RPMI8226 (cell line): Measurements from ENCODE around the gene JAKMIP1.
A peak's percentile ranks its signal among the peaks of the same experiment; 100 is the strongest.

Experiments used
- DNase-seq: peaks from one replicate; pipeline ENCODE4 v3.0.0-alpha.2; 2015

The JAKMIP1 gene

DNA sequence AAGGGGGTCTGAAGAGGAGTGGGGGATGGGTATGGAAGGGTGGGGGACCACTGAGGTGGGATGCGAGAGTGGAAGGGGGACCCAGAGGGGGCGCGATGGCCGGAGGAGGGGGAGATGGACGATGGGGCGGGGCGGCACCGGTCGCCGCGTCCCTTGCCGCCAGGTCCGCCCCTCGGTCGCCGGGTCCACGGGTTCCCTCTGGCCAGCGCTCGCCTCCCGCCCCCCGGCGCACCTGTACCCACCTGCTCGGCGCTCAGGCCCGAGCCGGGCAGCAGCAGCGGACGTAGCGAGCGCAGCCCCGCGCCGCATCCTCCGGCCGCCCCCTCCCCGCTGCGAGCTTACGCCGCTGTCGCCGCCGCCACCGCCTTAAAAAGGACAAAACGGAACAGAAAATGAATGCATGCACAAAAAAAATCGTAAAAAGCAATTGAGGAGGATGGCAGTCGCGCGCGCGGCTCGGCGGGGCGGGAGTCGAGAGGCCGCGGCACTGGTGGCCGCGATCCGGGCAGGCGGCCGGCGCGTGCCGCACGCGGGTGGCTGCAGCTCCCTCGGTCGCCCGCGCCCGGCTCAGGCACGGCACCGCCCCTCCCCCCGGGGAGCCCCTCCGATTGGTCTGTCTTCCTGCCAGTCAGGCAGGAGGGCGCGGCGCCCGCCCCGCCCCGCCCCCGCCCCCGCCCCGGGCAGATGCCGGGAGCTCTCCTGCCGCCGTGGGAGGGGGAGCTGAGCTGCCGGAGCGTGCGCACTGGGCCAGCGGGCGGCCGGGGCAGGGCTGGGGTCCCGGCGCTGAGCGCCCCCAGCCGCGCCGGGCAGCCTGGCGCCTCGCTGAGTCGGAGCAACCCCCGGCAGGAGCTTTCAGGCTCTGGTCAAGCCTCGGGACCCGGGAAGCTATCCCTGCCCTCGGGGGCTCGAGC is at the start of gene JAKMIP1:
JAKMIP1 (minus strand) TSS at position 539 of the 911 bp plus-strand sequence. CDS start 87,699 bp downstream, outside the sequence.
- peak; percentile 83 for DNase-seq

DNA sequence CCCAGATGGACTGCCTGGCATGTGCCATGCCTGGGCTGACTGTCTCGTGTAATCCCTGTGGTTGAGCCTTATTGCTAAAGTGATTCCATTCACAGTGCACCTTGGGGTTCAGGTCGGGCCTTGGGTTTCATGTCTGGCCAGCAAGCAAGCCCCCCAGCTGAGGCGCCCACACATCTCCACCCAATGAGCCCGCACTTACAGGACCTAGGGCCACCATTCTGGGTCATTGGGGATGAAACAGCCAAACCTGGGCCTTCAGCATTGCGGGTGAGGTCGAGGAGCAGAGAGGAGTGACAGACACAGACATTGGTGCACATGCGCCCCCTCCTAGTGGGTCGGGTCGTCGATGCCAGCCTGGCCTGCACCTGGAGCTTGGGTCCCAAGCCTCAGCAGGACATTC is 48.0 kb upstream of the JAKMIP1 start:
- DNase-seq = no peak

DNA sequence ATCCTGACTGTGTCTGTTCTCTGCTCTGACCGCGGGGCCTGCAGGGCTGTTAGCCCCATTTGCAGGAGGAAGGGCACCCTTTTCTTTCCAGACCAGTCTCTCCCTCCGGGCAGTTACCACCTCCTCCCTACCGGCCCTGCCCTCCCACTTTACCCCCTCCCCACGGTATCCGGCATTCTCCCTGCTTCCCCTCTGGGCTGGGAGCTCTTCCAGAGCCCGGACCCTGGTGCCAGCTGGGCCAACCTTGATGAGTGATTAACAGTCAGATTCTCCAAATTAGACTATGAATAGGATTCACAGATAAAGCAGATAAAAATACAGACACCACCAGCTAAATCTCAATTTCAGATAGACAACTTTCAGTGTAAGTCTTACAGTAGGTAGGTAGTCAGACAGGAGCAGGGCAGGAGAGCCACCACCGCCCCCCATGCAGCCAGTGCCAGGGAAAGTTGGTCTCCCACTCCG is 45.9 kb upstream of the JAKMIP1 start:
- DNase-seq = no peak

DNA sequence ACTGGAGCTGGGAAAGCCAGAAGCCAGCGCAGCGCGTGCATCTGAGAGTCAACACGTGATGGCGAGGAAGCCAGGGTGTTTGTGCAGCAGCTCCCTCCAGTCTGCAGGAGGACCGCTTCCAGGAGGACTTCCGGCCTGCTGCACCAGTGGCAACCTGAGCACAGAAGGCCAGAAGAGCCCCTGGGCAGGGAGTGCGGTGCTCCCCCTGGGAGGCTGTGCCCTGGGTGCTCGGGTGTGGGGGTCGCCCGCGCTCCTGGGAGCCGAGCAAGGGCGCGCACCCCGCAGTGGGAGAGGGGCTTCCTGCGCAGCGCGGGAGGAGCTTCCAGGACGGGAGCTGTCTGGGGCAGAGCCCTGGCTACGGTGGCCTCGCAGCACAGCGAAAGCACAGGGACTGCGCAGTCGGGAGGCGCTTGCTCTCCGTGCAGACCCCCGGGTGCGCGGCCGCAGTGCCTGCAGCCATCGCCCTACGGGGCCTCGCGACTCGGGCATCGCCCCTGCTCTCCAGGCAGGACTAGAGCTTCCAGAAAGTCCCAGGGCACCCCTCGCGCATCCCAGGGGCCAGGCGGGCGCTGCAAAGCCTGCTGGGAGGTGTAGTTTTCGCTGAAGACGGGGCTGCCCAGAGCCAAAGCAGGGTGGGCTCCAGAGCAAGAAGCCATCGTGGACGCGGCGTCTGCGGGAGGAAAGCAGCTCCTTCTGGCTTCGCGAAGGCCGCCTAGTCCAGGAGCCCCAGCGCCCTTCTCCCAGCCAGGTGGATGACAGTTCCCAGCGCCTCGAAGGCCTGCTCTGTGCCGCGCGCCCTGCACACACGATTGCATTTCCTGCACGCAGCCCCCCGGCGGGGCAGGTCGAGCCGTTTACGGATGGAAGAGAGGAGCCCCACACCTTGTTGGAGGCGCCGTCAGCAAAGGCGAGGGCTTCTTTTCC is 45.2 kb upstream of the JAKMIP1 start:
- no peak for DNase-seq

DNA sequence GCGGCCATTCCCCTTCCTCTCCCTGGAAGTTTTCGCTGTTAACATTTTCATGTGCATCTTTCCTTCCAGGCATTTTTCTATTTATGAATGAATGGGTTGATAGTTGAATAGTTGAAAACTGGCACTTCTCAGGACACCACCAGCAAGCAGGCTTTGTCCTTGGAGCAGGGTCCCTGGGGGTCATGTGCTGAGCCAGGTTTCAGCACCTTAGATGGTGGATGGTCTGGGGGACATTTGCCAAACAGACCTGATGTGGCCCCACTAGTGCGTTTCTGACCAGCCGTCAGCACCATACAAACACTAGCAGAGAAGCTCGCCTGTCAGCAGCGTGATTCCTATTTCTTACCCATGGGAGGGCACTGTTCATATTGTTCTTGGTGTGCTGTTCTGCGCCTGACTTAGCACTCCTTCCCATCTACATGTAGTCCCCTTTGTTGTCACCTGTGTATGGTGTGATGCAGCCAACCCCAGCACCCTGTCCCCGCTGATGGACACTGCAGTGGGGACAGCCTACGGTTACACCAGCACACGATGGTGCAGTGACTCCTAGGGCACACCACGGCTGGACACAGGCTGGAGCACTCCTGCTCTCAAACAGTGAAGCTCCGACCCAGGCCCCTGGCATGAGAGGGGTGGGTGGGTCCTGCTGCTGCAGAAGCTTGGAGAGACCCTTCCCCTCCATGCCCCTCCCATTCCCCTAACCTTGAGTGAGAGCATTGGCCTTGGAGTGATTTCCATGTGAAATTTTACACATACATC is 42.1 kb upstream of the JAKMIP1 start:
- no peak for DNase-seq

DNA sequence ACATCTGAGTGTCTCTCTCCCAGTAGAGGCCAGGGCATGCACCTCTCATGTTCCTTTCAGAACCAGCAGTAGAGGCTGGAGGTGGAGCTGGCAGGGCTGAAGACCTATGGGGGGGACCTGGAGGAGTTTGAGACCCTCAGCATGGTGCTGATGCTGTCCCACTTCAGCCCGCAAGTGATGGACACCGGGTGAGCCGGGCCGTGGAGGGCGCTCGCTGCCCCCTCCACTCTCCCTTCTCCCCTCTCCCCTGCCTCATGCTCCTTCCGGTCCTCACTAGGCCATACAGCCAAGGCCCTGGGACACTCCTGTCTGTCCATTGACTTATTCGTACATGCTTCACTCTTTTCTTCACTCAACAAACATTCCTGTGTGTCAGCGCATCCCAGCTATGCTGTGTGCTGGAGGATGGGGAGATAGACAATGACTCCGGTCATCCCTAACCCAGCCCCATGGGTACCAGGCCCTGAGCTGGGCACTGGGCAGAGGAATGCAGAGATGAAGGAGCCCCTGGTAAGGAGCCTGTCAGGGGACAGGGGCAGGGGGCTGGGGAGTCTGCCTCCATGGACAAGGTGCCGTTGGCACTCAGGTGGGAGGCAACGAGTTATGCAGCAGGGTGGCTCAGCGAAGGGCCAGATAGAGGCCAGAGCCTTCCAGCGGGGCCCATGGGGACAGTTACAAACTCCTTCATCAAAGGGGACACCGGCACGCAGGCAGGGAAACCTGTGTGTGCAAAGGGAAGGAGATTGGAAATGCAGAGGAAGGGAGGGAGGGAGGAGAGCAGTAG is 40.9 kb upstream of the JAKMIP1 start:
- DNase-seq = no peak

DNA sequence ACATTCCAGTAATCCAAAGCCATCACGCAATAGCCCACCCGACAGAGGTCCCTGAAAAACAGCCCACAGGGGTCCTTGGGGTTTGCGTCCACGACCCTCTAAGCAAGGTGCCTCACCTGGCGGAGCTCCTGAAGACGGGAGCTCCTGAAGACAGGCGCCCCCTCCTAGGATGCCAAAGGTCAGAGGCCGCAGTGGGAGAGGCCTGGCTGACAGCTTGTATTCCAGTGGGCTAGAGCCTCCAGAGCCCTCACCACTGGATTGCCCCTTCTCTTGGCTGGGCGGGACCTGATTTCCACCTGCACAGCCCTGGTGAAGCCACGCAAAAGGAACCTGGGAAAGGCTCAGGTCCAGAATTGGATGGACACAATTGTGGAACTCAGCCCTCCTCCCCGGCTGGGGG is 39.6 kb upstream of the JAKMIP1 start:
- no peak for DNase-seq

DNA sequence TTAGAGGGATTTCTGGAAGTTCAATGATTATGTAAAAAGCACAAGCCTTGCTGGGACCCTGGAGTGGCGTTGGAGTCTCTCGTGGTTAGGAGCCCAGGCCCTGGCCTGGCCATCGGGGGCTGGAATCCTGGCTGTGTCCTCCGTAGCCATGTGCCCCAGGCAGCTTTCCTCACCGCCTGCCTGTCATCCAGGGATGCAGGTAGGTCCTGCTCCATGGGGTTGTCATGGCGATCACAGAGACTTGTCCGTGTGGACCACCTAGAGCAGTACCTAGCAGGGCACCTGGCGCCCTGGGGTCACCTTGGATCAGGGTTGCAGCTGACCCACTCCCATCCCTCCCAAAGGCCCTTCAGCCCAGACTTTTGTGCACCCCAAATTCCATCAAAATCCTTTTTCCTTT is 39.1 kb upstream of the JAKMIP1 start:
- DNase-seq = no peak

DNA sequence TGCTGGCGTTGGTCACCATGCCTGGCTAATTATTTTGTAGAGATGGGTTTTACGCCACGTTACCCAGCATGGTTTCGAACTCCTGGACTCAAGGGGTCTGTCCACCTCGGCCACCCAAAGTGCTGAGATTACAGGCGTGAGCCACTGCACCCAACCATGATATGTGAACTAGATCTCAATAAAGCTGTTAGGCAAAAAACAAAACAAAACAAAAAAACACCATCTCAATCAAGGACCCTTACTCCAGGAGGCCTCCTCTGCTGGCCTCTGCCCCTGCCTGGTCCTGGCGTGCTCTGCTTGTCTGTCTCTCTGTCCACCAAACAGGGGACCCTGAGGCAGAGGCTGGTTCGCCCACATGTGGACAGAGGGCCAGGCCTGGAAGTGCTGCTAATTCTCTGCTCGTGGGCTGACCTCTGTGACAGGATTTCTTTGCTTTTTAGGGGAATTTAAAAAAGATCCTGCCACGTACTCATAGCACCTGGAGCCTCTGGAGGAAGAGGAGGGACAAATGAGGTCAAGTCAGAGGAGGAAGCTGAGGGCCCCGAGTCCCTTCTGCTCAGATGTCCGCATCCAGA is 36.6 kb upstream of the JAKMIP1 start:
- no peak for DNase-seq

DNA sequence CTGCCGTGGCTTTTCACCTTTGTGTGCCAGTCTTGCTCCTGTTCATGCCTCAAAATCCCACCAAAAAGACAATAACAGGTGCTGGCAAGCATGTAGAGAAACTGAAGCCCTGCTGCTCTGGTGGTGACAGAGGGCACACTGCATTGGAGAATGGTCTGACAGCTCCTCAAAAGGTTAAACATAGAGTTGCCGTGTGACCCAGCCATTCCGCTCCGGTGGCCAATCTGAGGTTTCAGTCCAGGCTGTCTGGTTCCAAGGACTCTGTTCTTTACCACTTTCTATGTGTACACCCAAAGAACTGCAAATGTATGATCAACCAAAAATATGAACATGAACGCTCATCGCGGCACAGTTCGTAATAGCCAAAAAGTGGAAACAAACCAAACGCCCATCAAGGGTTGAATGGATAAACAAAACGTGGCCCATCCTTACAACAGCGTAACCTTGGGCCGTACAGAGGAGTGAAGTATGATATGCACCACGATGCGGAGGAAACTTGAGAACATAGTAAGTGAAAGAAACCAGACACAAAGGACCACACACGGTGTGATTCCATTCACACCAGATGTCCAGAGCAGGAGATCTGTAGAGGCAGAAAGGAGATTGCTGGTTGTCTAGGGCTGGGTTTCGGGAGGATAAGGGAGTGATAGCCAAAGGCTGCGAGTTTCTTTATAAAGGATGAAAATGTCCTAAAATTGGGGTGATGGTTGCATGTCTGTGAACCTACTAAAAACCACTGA is 35.7 kb upstream of the JAKMIP1 start:
- no peak for DNase-seq

DNA sequence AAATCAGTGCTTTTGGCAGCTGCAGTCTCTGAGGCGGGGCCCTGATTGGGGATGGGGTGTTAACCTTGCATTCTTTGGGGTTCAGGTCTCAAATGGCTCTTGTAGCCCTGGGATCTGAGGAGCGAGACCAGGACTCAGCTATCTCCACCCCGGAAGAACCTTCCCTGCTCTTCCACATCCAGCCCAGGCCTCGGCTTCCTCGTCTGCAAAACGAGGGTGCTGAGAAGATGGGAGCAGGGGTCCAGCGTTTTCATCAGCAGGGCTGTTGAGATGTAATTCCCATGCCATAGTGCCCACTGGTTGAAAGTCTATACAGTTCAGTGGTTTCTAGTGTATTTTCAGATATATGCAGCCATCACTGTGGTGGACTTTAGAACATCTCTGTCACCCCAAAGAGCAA is 34.7 kb upstream of the JAKMIP1 start:
- no peak for DNase-seq

DNA sequence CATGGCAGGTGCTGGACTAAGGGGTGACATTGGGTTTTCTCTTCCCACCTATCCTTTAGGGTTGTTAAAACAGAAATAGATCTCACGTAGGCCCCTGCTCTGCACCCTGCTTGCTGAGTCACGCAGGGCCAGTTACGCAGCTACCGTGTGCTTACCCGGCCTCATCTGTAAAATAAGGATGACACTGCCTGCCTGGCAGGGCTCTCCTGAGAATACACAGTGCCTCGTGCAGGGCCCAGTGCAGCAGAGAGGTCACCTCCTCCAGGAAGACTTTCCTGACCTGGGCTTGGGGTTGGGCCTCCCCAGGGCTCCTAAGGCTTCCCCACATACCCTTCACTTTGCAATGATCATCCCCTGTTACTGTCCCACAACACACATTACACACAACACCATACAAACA is 33.6 kb upstream of the JAKMIP1 start:
- no peak for DNase-seq

DNA sequence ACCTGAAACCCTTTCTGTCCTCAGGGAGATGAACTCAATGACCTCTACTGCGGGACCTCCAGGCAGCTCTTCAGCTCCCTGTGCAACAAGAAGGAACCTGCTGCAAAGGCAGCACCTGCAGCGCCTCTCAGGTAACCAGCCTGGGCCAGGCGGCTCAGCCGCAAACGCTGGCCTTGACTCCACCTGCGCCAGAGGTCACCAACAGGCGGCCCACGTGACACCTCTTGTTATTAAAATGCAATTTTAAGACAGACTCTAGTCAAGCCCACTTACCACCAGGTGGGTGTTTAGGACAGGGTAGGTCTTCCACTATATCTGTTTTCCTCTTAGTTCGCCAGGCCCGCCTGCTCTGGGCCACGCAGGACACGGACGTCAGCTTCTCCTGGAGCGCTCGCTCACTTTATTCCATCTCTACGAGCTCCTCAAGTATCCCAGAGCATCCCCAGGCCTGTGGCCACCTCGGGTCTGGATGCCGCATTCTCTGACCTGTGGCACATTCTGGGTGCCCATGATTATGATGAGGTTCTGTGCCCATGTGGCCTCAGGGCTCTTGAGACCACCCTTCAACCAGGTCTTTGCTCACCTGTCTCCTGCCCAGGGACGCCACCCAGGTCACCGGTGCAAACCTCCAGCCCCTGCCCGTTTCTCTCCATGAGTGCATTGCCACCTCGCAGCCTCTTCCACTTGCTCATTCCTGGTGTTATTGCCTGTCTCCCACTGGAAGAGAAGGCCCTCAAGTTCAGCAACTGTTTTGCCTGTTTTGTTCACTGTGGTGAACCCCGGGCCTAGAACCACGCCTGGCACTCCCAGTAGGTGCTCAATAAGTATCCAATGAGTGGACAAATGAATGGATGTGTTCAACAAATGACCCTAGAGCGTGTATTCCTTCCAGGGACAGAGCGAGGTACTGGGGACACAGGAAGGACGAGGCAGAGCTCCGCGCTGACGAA is 32.8 kb upstream of the JAKMIP1 start:
- DNase-seq = no peak

DNA sequence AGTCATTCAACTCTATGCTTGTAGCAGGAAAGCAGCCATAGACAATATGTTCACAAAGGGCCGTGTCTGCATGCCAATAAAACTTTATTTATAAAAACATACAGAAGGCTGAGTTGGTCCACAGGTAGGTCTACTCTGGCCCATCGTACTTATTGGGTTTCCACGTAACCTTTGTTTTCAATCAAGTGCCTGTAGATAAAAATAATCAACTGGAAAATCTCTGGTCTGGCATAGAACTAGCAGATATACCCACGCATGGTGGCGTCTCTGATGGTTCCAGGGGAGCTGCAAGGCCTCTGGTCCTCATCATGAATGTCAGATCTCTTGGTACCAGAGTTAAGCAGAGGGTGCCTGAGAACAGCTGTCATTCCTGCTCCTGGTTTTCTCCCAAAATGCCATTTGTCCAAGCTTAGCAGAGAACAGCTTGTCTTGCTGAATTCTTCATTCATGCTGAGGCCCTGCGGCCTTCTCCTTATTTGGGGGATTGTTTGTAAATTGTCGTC is 31.4 kb upstream of the JAKMIP1 start:
- DNase-seq = no peak

DNA sequence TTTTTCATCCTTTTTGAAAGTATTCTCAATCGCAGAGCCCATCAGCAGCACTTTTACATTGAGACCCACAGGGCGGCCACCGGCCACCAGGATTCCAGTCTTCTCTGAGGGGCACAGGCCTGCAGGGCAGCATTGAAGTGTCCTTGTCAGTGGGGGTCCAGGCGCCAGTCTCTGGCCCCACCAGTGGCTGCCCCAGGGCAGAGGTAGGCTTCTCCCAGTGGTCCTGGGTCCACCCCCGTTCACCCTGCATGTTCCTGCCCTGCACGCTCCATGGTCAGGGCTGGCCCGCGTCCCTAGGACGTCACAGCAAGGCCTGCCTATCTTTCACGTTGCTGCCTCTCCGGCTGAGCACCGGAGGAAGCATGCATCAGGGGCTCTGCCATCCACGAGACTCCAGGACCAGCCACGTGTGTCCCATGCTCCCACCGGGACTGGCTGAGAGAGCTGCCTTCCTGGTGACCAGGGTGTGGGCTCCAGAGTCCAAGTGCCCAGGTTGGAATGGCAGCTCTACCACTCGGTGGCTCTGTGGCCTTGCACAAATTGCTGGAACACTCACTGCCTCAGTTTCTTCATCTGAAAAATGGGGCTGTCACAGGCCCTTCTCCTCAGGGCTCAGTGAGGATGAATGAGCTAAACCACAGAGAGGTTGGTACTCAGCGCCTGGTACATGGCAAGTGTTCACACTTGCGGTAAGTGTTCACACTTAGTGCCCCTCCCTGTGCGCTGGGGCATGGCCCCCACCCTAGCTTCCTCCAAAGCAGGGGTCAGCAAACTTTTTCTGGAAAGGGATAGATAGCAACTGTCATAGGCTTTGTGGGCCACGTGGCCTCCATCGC is 30.7 kb upstream of the JAKMIP1 start:
- DNase-seq = no peak

DNA sequence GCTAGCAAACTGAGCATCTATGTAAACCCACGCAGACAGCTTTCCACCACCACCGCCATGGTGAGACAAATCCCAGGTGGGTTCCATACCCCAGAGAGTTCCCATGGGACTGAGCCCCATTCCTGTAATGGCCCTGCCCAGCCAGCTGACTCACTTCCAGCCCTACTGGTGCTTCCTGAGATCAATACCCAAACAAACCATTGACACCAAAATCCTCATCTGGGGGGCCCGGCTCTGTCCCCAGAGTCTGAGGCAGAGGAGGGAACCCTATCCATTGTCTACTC is 30.1 kb upstream of the JAKMIP1 start:
- DNase-seq = no peak

DNA sequence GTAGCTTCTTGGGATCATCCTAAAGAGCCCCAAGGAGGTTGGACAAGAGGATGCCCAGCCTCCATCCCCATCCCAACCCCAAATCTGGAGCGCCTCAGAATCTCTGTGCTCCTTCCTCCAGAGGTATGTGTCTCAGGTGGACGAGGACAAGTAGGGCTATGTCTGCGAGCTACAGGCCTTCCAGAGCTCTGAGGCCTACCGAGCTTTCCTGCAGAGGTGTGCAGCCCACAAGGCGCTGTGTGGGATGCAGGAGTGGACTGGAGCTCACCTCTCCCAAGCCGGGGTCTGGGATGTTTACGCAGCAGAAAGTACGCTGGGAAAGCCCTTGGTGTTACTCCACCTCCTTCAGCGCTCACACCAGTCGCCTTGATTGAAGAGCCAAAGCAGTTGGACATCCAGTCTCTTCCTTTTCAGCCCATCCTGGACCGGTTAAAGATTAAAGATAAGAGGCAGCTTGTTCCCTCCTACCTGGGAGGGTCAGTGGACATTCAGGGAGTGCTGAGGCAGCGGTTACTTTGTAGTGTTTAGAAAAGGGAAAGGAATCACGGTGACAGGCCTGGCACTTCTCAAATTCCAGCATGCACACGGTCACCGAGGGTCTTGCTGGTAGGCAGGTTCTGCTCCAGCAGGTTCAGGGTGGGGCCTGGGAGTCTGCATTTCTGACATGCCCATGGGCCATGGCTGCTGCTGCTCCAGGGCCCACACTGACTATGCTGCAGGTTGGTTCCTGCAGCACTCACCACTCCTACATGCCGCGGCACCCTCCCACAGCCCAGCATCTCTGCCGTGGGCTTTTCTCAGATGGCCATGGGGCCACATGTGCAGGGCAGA is 29.5 kb upstream of the JAKMIP1 start:
- DNase-seq = no peak

DNA sequence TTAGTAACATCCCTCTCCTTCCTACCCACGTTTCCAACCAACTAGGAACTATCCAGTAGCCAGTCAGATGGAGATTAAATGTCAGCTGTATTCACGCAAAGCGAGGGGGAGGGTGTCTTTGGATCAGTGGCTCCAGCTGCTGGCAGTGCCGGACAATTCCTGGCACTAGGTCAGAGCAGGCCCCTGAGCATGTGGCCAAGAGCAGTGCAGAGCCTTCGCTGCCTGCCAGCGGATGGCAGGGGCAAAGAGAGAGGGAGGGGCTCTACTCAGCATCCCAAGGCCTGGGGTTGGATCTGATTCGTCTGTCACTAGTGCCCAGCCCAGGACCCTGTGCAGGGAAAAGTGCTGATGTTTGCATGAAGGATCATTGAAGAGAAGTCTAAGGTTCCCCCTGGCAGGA is 28.7 kb upstream of the JAKMIP1 start:
- DNase-seq = no peak
